Measurements from ENCODE around the gene NPAT. TPM values are rescaled to one million over a fixed set of nuclear protein-coding genes. Genes with fewer than 3 reads are reported as not detected.
"Not testable (repeated sequence)": the region's sequence is repeated elsewhere in the genome, so short reads cannot be mapped to it uniquely, and the experiment has no call there.

Gene NPAT
- total and polyA plus RNA-seq, 7 donors = 1.6 to 15.7 (median 12.1) TPM

GRCh38 chr11:108122166-108122628 lies 100.2 kb downstream of the NPAT start:
- Histone ChIP-seq H3K27ac (peak overlapping the region; percentile 87 to 96 (median 92)), H3K9me3 (no peaks in the 10 kb centered on the region), H3K4me1 (peaks cover 0 to 39% (median 34%) of the 10 kb centered on the region in 4 donors), H3K36me3 (no peaks in the 10 kb centered on the region), H3K4me3 (peak overlapping the region; percentile 59 to 84 (median 72)), H3K27me3 (no peaks in the 10 kb centered on the region)
- 13 to 49% methylated on average over 9 of the region's 9 CpGs for WGBS, 2 donors
- TF ChIP-seq EP300 (IDR thresholded peaks at IDR 0.05) (no peak), POLR2A (IDR thresholded peaks at IDR 0.05) (no peak), POLR2AphosphoS5 (IDR thresholded peaks at IDR 0.05) (no peak), CTCF (IDR thresholded peaks at IDR 0.05) (no peak)
- intact Hi-C loops (cut with DNase I) = loop anchor here (10.0 kb wide), 1 partner anchor 543 kb away; the partner anchor contains the start of gene DDX10
- DNase-seq = no peak

- TF ChIP-seq CTCF (IDR thresholded peaks at IDR 0.05) (peak; percentile 31 to 50 (median 36)), EP300 (IDR thresholded peaks at IDR 0.05) (no peak), POLR2AphosphoS5 (IDR thresholded peaks at IDR 0.05) (peak; percentile 90 to 98 (median 96)), POLR2A (IDR thresholded peaks at IDR 0.05) (peak; percentile 84 to 92)
- no peaks in the 10 kb centered on the region for H3K9me3 ChIP-seq
- H3K4me3 ChIP-seq = peak within 1 kb of the TSS; percentile 59 to 84 (median 72)
- peak; percentile 99 for DNase-seq
- 1% methylated on average over 73 of the region's 73 CpGs for WGBS, 2 donors
- H3K4me1 ChIP-seq = peaks cover 0 to 39% (median 34%) of the 10 kb centered on the region in 4 donors
- intact Hi-C loops (cut with DNase I) = loop anchor here (2.0 to 10.0 kb wide), 2 partner anchors 101 to 543 kb away; partner anchors contain the start of genes ATM, DDX10 and NPAT
- H3K27me3 ChIP-seq = no peaks in the 10 kb centered on the region
- H3K27ac ChIP-seq = peak within 1 kb of the TSS; percentile 87 to 96 (median 92)
- no peaks in the 10 kb centered on the region for H3K36me3 ChIP-seq
Measured at GRCh38 chr11:108121274-108122155, 100.9 kb downstream of the NPAT start, which contains the start of gene ACAT1. TSS of gene ACAT1 (plus strand) at chr11:108121567. CDS start at chr11:108121607, 40 bp downstream.

GRCh38 chr11:108120936-108121273 lies 101.5 kb downstream of the NPAT start:
- intact Hi-C loops (cut with DNase I) = loop anchor here (2.0 to 10.0 kb wide), 2 partner anchors 102 to 544 kb away; partner anchors contain the start of genes ATM, DDX10 and NPAT
- peak overlapping the region; percentile 87 to 96 (median 92) for H3K27ac ChIP-seq
- not testable (repeated sequence) for H3K36me3 ChIP-seq, H3K9me3 ChIP-seq, DNase-seq, H3K27me3 ChIP-seq
- peaks cover 0 to 45% (median 41%) of the 10 kb centered on the region in 4 donors for H3K4me1 ChIP-seq
- H3K4me3 ChIP-seq = peak overlapping the region in 3 of 4 donors; percentile 61 to 84 (median 82)
- WGBS, 2 donors = 52 to 70% methylated on average over 7 of the region's 7 CpGs

- Histone ChIP-seq H3K36me3 (no peaks in the 10 kb centered on the region), H3K4me3 (no peak overlapping the region), H3K4me1 (peaks cover 0 to 35% (median 34%) of the 10 kb centered on the region in 4 donors), H3K27me3 (no peaks in the 10 kb centered on the region), H3K27ac (no peak overlapping the region), H3K9me3 (no peaks in the 10 kb centered on the region)
- no peak for DNase-seq
- TF ChIP-seq POLR2A (IDR thresholded peaks at IDR 0.05) (no peak), CTCF (IDR thresholded peaks at IDR 0.05) (peak in 3 of 4 experiments; percentile 21 to 43 (median 22))
- intact Hi-C loops (cut with DNase I) = loop anchor here (5.0 kb wide), 3 partner anchors 91 to 349 kb away; partner anchors contain the start of genes C11orf65 and CUL5
Measured at GRCh38 chr11:108117746-108118371, 104.6 kb downstream of the NPAT start.
